Astrocyte (in vitro differentiated cells and primary cell): ENCODE data around the gene PPP1CC.

Experiments
- CTCF ChIP-seq: IDR thresholded peaks from 2 replicates; pipeline ENCODE4 v1.5.1; 2011; ENCODE audit warnings: low read depth, mild to moderate bottlenecking, inconsistent platforms, low read length, moderate library complexity; ENCODE audit not compliant: insufficient read depth
- EZH2 ChIP-seq: IDR thresholded peaks from 2 replicates; pipeline ENCODE4 v1.6.1; 2012; ENCODE audit warnings: mild to moderate bottlenecking, low read length, inconsistent platforms; ENCODE audit not compliant: insufficient read depth

DNA sequence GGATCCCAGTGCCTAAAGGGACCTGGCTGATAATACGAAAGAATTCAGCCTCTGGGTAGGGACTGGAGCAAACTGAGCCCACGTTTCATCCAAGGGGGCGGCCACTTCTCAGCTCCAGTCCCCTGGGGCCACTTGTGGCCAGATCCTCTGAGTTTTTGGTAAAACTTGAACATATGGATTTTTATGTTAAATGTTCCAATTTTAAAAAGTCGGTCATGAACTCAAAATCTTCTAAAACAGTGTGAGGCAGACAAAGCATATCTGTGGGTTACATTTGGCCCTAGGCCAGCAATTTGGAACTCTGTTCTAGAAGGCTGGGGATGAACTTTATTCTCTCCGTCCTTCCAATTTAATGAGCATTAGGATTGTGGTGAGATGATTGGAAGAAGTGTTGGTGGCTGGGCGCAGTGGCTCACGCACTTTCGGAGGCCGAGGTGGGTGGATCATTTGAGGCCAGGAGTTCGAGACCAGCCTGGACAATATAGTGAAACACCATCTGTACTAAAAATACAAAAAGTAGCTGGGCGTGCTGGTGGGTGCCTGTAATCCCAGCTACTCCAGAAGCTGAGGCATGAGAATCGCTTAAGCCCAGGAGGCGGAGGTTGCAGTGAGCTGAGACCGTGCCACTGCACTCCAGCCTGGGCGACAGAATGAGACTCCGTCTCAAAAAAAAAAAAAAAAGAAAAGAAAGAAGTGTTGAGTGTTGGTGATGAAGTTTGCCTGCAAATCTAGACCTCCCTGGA is 3.0 kb upstream of the PPP1CC start:
- TF ChIP-seq EZH2 (no peak), CTCF (no peak)
